Measurements from ENCODE around the gene FAM53A.

The FAM53A gene

GRCh38 chr4:1624519-1624910 lies 59.6 kb downstream of the FAM53A start:
- in situ Hi-C loops (cut with HindIII; ENCODE audit: low sequenced_read_pairs) = no loop called here
- no peak for TF ChIP-seq CTCF (IDR thresholded peaks at IDR 0.05; ENCODE audit: low read depth, low read length, missing control alignments)
- no peak for DNase-seq (ENCODE audit: low read depth)
- no peak overlapping the region for H3K4me3 ChIP-seq (ENCODE audit: low read depth, low read length)

- no peak for TF ChIP-seq CTCF (IDR thresholded peaks at IDR 0.05; ENCODE audit: low read depth, low read length, missing control alignments)
- DNase-seq (ENCODE audit: low read depth) = no peak
- H3K4me3 ChIP-seq (ENCODE audit: low read depth, low read length) = no peak overlapping the region
- in situ Hi-C loops (cut with HindIII; ENCODE audit: low sequenced_read_pairs) = no loop called here
Observed at GRCh38 chr4:1623821-1624518, 60.1 kb downstream of the FAM53A start.

- no peak for DNase-seq (ENCODE audit: low read depth)
- TF ChIP-seq CTCF (IDR thresholded peaks at IDR 0.05; ENCODE audit: low read depth, low read length, missing control alignments) = no peak
- no peak overlapping the region for H3K4me3 ChIP-seq (ENCODE audit: low read depth, low read length)
- in situ Hi-C loops (cut with HindIII; ENCODE audit: low sequenced_read_pairs) = no loop called here
Observed at GRCh38 chr4:1623400-1623799, 60.7 kb downstream of the FAM53A start.

GRCh38 chr4:1622956-1623355 lies 61.2 kb downstream of the FAM53A start:
- in situ Hi-C loops (cut with HindIII; ENCODE audit: low sequenced_read_pairs) = no loop called here

DNA sequence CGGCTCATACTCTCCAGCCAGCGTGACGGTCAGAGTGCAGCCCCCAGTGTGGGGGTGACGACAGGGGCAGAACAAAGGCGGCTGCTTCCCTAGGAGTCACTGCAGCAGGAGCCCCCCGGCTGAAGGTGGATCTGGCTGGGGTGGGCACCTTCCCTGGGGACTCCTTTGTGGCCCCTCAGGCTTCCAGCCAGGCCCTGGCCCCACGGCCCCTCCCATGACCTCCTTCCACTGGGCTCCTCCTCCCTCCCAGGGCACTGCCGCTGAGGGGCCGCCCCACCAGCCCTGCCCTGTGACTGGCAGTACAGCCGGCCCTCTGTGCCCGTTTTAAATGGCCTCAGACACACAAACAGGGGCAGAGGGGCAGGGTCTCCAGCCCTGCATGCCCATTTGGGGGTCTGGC lies 61.9 kb downstream of the FAM53A start:
- H3K4me3 ChIP-seq (ENCODE audit: low read depth, low read length) = no peak overlapping the region
- in situ Hi-C loops (cut with HindIII; ENCODE audit: low sequenced_read_pairs) = no loop called here
- TF ChIP-seq CTCF (IDR thresholded peaks at IDR 0.05; ENCODE audit: low read depth, low read length, missing control alignments) = no peak
- DNase-seq (ENCODE audit: low read depth) = no peak

More at GRCh38 chr4:1622956-1623355, 61.2 kb downstream of the FAM53A start:
- no peak for TF ChIP-seq CTCF (IDR thresholded peaks at IDR 0.05; ENCODE audit: low read depth, low read length, missing control alignments)
- no peak overlapping the region for H3K4me3 ChIP-seq (ENCODE audit: low read depth, low read length)
- no peak for DNase-seq (ENCODE audit: low read depth)

DNA sequence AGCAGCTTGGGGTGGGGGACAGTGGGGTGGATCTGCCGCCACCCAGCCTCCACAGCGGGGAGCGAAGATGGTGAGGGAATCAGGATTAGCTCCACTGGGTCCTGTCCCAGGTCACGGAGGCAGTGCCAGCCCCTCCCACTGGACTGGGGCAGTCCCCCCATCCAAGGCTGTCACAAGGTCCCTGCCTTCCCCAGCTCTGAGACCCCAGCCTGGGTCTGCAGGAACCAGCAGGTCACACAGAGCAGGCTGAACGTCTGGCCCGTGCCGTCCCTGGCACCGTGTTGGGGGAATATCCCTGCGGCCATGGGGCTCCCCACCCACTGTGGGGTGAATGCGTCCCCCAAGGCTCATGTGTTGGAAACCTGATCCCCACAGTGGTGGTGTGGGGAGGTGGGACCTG lies 62.6 kb downstream of the FAM53A start:
- no peak overlapping the region for H3K4me3 ChIP-seq (ENCODE audit: low read depth, low read length)
- DNase-seq (ENCODE audit: low read depth) = no peak
- TF ChIP-seq CTCF (IDR thresholded peaks at IDR 0.05; ENCODE audit: low read depth, low read length, missing control alignments) = no peak
- in situ Hi-C loops (cut with HindIII; ENCODE audit: low sequenced_read_pairs) = no loop called here

Data from astrocyte of the cerebellum (primary cell).